B cell (primary cell): ENCODE data around the gene PRRC2B.

Experiments
- CTCF ChIP-seq: fragments of 200-600 bp; IDR thresholded peaks from one replicate; pipeline ENCODE4 v1.8.0; 2022; ENCODE audit warnings: antibody characterized with exemption, mild to moderate bottlenecking
- EZH2 ChIP-seq: IDR thresholded peaks from 2 replicates; pipeline ENCODE4 v1.6.1; 2012; ENCODE audit warnings: borderline replicate concordance, low read depth, mild to moderate bottlenecking, moderate library complexity, low read length; ENCODE audit not compliant: insufficient read depth, poor library complexity, severe bottlenecking

- TF ChIP-seq CTCF = no peak
- TF ChIP-seq EZH2 = no peak
These were observed 129.9 kb downstream of the PRRC2B start for GRCh38 chr9:131523451-131524435.
